ENCODE data around the gene WFDC1. TPM values are rescaled to one million over a fixed set of nuclear protein-coding genes. Genes with fewer than 3 reads are reported as not detected.

WFDC1 gene
- polyA plus RNA-seq, 4 donors: 1.6 to 5.4 (median 3.8) TPM

GRCh38 chr16:84319146-84319760 lies 24.6 kb downstream of the WFDC1 start:
- Histone ChIP-seq H3K4me3 (ENCODE audit: low read depth in 1 of 3, low read length in 3 of 3) (no peak overlapping the region), H3K36me3 (ENCODE audit: control insufficient read depth in 3 of 3, insufficient read depth in 2 of 3, low read depth in 1 of 3, low read length in 3 of 3) (no peaks in the 10 kb centered on the region), H3K9me3 (ENCODE audit: control insufficient read depth in 2 of 2, insufficient read depth in 1 of 2, low read depth in 1 of 2, low read length in 1 of 2) (peaks cover 1 to 11% of the 10 kb centered on the region in 2 donors), H3K27me3 (ENCODE audit: control insufficient read depth in 3 of 3, insufficient read depth in 3 of 3, low read length in 3 of 3) (no peaks in the 10 kb centered on the region), H3K4me1 (ENCODE audit: control insufficient read depth in 3 of 3, insufficient read depth in 2 of 3, low read depth in 1 of 3, low read length in 2 of 3) (no peaks in the 10 kb centered on the region), H3K27ac (ENCODE audit: low read depth in 1 of 3, low read length in 2 of 3) (no peak overlapping the region)
- DNase-seq (no peak), FAIRE-seq (no peak)
- WGBS, 3 donors: 92 to 97% (median 96%) methylated on average over 21 to 24 of the region's 24 CpGs

- H3K4me3 ChIP-seq (ENCODE audit: low read depth in 1 of 3, low read length in 3 of 3): no peak overlapping the region
- H3K9me3 ChIP-seq (ENCODE audit: control insufficient read depth in 2 of 2, insufficient read depth in 1 of 2, low read depth in 1 of 2, low read length in 1 of 2): peaks cover 1 to 11% of the 10 kb centered on the region in 2 donors
- H3K27ac ChIP-seq (ENCODE audit: low read depth in 1 of 3, low read length in 2 of 3): no peak overlapping the region
- no peaks in the 10 kb centered on the region for H3K36me3 ChIP-seq (ENCODE audit: control insufficient read depth in 3 of 3, insufficient read depth in 2 of 3, low read depth in 1 of 3, low read length in 3 of 3)
- no peaks in the 10 kb centered on the region for H3K27me3 ChIP-seq (ENCODE audit: control insufficient read depth in 3 of 3, insufficient read depth in 3 of 3, low read length in 3 of 3)
- FAIRE-seq (no peak), DNase-seq (no peak)
- H3K4me1 ChIP-seq (ENCODE audit: control insufficient read depth in 3 of 3, insufficient read depth in 2 of 3, low read depth in 1 of 3, low read length in 2 of 3): no peaks in the 10 kb centered on the region
- WGBS, 3 donors: 84 to 90% (median 86%) methylated on average over 5 of the region's 5 CpGs
These were observed 25.8 kb downstream of the WFDC1 start for GRCh38 chr16:84320511-84320910.

GRCh38 chr16:84321932-84322331 lies 27.3 kb downstream of the WFDC1 start:
- WGBS, 3 donors: 58 to 80% (median 65%) methylated on average over 4 of the region's 4 CpGs
- H3K4me1 ChIP-seq (ENCODE audit: control insufficient read depth in 3 of 3, insufficient read depth in 2 of 3, low read depth in 1 of 3, low read length in 2 of 3): no peaks in the 10 kb centered on the region
- H3K9me3 ChIP-seq (ENCODE audit: control insufficient read depth in 2 of 2, insufficient read depth in 1 of 2, low read depth in 1 of 2, low read length in 1 of 2): peaks cover 1 to 11% of the 10 kb centered on the region in 2 donors
- H3K4me3 ChIP-seq (ENCODE audit: low read depth in 1 of 3, low read length in 3 of 3): no peak overlapping the region
- no peak overlapping the region for H3K27ac ChIP-seq (ENCODE audit: low read depth in 1 of 3, low read length in 2 of 3)
- DNase-seq: no peak
- H3K27me3 ChIP-seq (ENCODE audit: control insufficient read depth in 3 of 3, insufficient read depth in 3 of 3, low read length in 3 of 3): no peaks in the 10 kb centered on the region
- FAIRE-seq: no peak
- H3K36me3 ChIP-seq (ENCODE audit: control insufficient read depth in 3 of 3, insufficient read depth in 2 of 3, low read depth in 1 of 3, low read length in 3 of 3): no peaks in the 10 kb centered on the region

- DNase-seq: no peak
- H3K36me3 ChIP-seq (ENCODE audit: control insufficient read depth in 3 of 3, insufficient read depth in 2 of 3, low read depth in 1 of 3, low read length in 3 of 3): no peaks in the 10 kb centered on the region
- peaks cover under 1 to 6% of the 10 kb centered on the region in 2 donors for H3K9me3 ChIP-seq (ENCODE audit: control insufficient read depth in 2 of 2, insufficient read depth in 1 of 2, low read depth in 1 of 2, low read length in 1 of 2)
- no peaks in the 10 kb centered on the region for H3K4me1 ChIP-seq (ENCODE audit: control insufficient read depth in 3 of 3, insufficient read depth in 2 of 3, low read depth in 1 of 3, low read length in 2 of 3)
- no peak for FAIRE-seq
- no peak overlapping the region for H3K27ac ChIP-seq (ENCODE audit: low read depth in 1 of 3, low read length in 2 of 3)
- WGBS, 3 donors: 77 to 90% (median 85%) methylated on average over 4 of the region's 4 CpGs
- no peak overlapping the region for H3K4me3 ChIP-seq (ENCODE audit: low read depth in 1 of 3, low read length in 3 of 3)
- H3K27me3 ChIP-seq (ENCODE audit: control insufficient read depth in 3 of 3, insufficient read depth in 3 of 3, low read length in 3 of 3): no peaks in the 10 kb centered on the region
These were observed 28.1 kb downstream of the WFDC1 start for GRCh38 chr16:84322749-84323148.

- DNase-seq (no peak), FAIRE-seq (no peak)
- Histone ChIP-seq H3K4me1 (ENCODE audit: control insufficient read depth in 3 of 3, insufficient read depth in 2 of 3, low read depth in 1 of 3, low read length in 2 of 3) (no peaks in the 10 kb centered on the region), H3K36me3 (ENCODE audit: control insufficient read depth in 3 of 3, insufficient read depth in 2 of 3, low read depth in 1 of 3, low read length in 3 of 3) (peaks cover 0 to 2% (median 0%) of the 10 kb centered on the region in 3 donors), H3K9me3 (ENCODE audit: control insufficient read depth in 2 of 2, insufficient read depth in 1 of 2, low read depth in 1 of 2, low read length in 1 of 2) (no peaks in the 10 kb centered on the region), H3K27me3 (ENCODE audit: control insufficient read depth in 3 of 3, insufficient read depth in 3 of 3, low read length in 3 of 3) (no peaks in the 10 kb centered on the region), H3K27ac (ENCODE audit: low read depth in 1 of 3, low read length in 2 of 3) (no peak overlapping the region), H3K4me3 (ENCODE audit: low read depth in 1 of 3, low read length in 3 of 3) (no peak overlapping the region)
- 92 to 93% (median 93%) methylated on average over 7 of the region's 7 CpGs for WGBS, 3 donors
These were observed 28.9 kb downstream of the WFDC1 start for GRCh38 chr16:84323606-84324005.

GRCh38 chr16:84324434-84325262 lies 30.0 kb downstream of the WFDC1 start:
- peaks cover 0 to 2% (median 0%) of the 10 kb centered on the region in 3 donors for H3K36me3 ChIP-seq (ENCODE audit: control insufficient read depth in 3 of 3, insufficient read depth in 2 of 3, low read depth in 1 of 3, low read length in 3 of 3)
- no peak overlapping the region for H3K27ac ChIP-seq (ENCODE audit: low read depth in 1 of 3, low read length in 2 of 3)
- FAIRE-seq (no peak), DNase-seq (no peak)
- no peak overlapping the region for H3K4me3 ChIP-seq (ENCODE audit: low read depth in 1 of 3, low read length in 3 of 3)
- no peaks in the 10 kb centered on the region for H3K27me3 ChIP-seq (ENCODE audit: control insufficient read depth in 3 of 3, insufficient read depth in 3 of 3, low read length in 3 of 3)
- H3K9me3 ChIP-seq (ENCODE audit: control insufficient read depth in 2 of 2, insufficient read depth in 1 of 2, low read depth in 1 of 2, low read length in 1 of 2): no peaks in the 10 kb centered on the region
- 46 to 50% (median 46%) methylated on average over 2 of the region's 2 CpGs for WGBS, 3 donors
- no peaks in the 10 kb centered on the region for H3K4me1 ChIP-seq (ENCODE audit: control insufficient read depth in 3 of 3, insufficient read depth in 2 of 3, low read depth in 1 of 3, low read length in 2 of 3)

GRCh38 chr16:84326545-84326944 lies 31.9 kb downstream of the WFDC1 start:
- H3K27ac ChIP-seq (ENCODE audit: low read depth in 1 of 3, low read length in 2 of 3): no peak overlapping the region
- H3K36me3 ChIP-seq (ENCODE audit: control insufficient read depth in 3 of 3, insufficient read depth in 2 of 3, low read depth in 1 of 3, low read length in 3 of 3): peaks cover 0 to 2% (median 0%) of the 10 kb centered on the region in 3 donors
- H3K4me3 ChIP-seq (ENCODE audit: low read depth in 1 of 3, low read length in 3 of 3): no peak overlapping the region
- DNase-seq (no peak), FAIRE-seq (no peak)
- 83 to 90% (median 86%) methylated on average over 2 of the region's 2 CpGs for WGBS, 3 donors
- no peaks in the 10 kb centered on the region for H3K9me3 ChIP-seq (ENCODE audit: control insufficient read depth in 2 of 2, insufficient read depth in 1 of 2, low read depth in 1 of 2, low read length in 1 of 2)
- H3K4me1 ChIP-seq (ENCODE audit: control insufficient read depth in 3 of 3, insufficient read depth in 2 of 3, low read depth in 1 of 3, low read length in 2 of 3): no peaks in the 10 kb centered on the region
- H3K27me3 ChIP-seq (ENCODE audit: control insufficient read depth in 3 of 3, insufficient read depth in 3 of 3, low read length in 3 of 3): no peaks in the 10 kb centered on the region

GRCh38 chr16:84327926-84328505 lies 33.3 kb downstream of the WFDC1 start:
- Histone ChIP-seq H3K27me3 (ENCODE audit: control insufficient read depth in 3 of 3, insufficient read depth in 3 of 3, low read length in 3 of 3) (no peaks in the 10 kb centered on the region), H3K27ac (ENCODE audit: low read depth in 1 of 3, low read length in 2 of 3) (no peak overlapping the region), H3K4me3 (ENCODE audit: low read depth in 1 of 3, low read length in 3 of 3) (no peak overlapping the region), H3K36me3 (ENCODE audit: control insufficient read depth in 3 of 3, insufficient read depth in 2 of 3, low read depth in 1 of 3, low read length in 3 of 3) (peaks cover 0 to 2% (median 0%) of the 10 kb centered on the region in 3 donors), H3K9me3 (ENCODE audit: control insufficient read depth in 2 of 2, insufficient read depth in 1 of 2, low read depth in 1 of 2, low read length in 1 of 2) (no peaks in the 10 kb centered on the region), H3K4me1 (ENCODE audit: control insufficient read depth in 3 of 3, insufficient read depth in 2 of 3, low read depth in 1 of 3, low read length in 2 of 3) (no peaks in the 10 kb centered on the region)
- WGBS, 3 donors: 79 to 82% (median 81%) methylated on average over 13 of the region's 13 CpGs
- no peak for FAIRE-seq
- DNase-seq: no peak
